SK-N-SH (cell line): Measurements from ENCODE around the gene ABCA4. TPM values are rescaled to one million over a fixed set of nuclear protein-coding genes. Genes with fewer than 3 reads are reported as not detected.

Source experiments
- CTCF ChIA-PET: fragments of 300-600, 350-600 bp; formaldehyde crosslinking; extraction: SDS; loops from one replicate; lab custom pipeline; 2021; lab: Yijun Ruan, JAX
- POLR2A ChIA-PET: fragments of 350-600 bp; sonication (Branson Sonifier 250); formaldehyde crosslinking; extraction: SDS; loops from one replicate; lab custom pipeline; 2020; ENCODE audit warnings: antibody characterized with exemption, inconsistent platforms; lab: Yijun Ruan, JAX
- DNase-seq: peaks from one replicate; pipeline ENCODE4 v3.0.0; 2012
- H2AFZ ChIP-seq: fragments of 200-600 bp; sonication (generic); 2 replicates; pipeline ENCODE4 v1.8.1; 2016; ENCODE audit warnings: antibody characterized with exemption, mild to moderate bottlenecking, low read depth
- H3F3A ChIP-seq: fragments of 200-600 bp; sonication (generic); replicated peaks from 2 replicates; pipeline ENCODE3; 2016; ENCODE audit warnings: antibody characterized with exemption, mild to moderate bottlenecking; ENCODE audit not compliant: insufficient read depth
- H3K27ac ChIP-seq, 2 experiments: fragments of 200-500 bp in 1 of 2; fragments of 200-600 bp in 1 of 2; sonication (Bioruptor generic) in 1 of 2; sonication (generic), shearing (Covaris generic) in 1 of 2; 2 replicates each; pipeline versions ENCODE4 v1.5.1 to v1.6.1; 2014 to 2016; ENCODE audit warnings: low read depth in 2 of 2, inconsistent platforms in 1 of 2, low read length in 1 of 2, mild to moderate bottlenecking in 1 of 2, mixed read lengths in 1 of 2
- H3K27me3 ChIP-seq: fragments of 200-600 bp; sonication (generic), shearing (Covaris generic); 2 replicates; pipeline ENCODE4 v1.6.1; 2016; ENCODE audit warnings: mixed run types; ENCODE audit not compliant: insufficient read depth
- H3K36me3 ChIP-seq, 2 experiments: fragments of 200-500 bp in 1 of 2; fragments of 200-600 bp in 1 of 2; sonication (Bioruptor generic) in 1 of 2; sonication (generic) in 1 of 2; replicated peaks in 1 of 2; 2 replicates each; pipeline versions ENCODE3 to v1.5.1; 2014 to 2016; ENCODE audit warnings: low read length in 1 of 2, mild to moderate bottlenecking in 1 of 2; ENCODE audit not compliant: insufficient read depth in 2 of 2, control insufficient read depth in 1 of 2
- H3K4me1 ChIP-seq, 2 experiments: fragments of 200-500 bp in 1 of 2; fragments of 200-600 bp in 1 of 2; sonication (Bioruptor generic) in 1 of 2; sonication (generic), shearing (Covaris generic) in 1 of 2; 2 replicates each; pipeline versions ENCODE4 v1.5.1 to v1.6.1; 2014 to 2016; ENCODE audit warnings: low read depth in 1 of 2, low read length in 1 of 2, mixed run types in 1 of 2; ENCODE audit not compliant: insufficient read depth in 2 of 2, control insufficient read depth in 1 of 2
- H3K4me2 ChIP-seq: fragments of 200-600 bp; sonication (generic), shearing (Covaris generic); 2 replicates; pipeline ENCODE4 v1.6.1; 2017; ENCODE audit warnings: mixed run types
- H3K4me3 ChIP-seq, 2 experiments: fragments of 200-500 bp in 1 of 2; fragments of 200-600 bp in 1 of 2; sonication (Bioruptor generic) in 1 of 2; sonication (generic), shearing (Covaris generic) in 1 of 2; 2 replicates each; pipeline versions ENCODE4 v1.5.1 to v1.8.1; 2014 to 2016; ENCODE audit warnings: low read depth in 2 of 2, inconsistent platforms in 1 of 2, low read length in 1 of 2, mild to moderate bottlenecking in 1 of 2, mixed read lengths in 1 of 2, moderate library complexity in 1 of 2
- H3K79me2 ChIP-seq: fragments of 200-600 bp; sonication (generic); 2 replicates; pipeline ENCODE4 v1.8.1; 2017; ENCODE audit warnings: mild to moderate bottlenecking; ENCODE audit not compliant: insufficient read depth
- H3K9ac ChIP-seq: fragments of 200-600 bp; sonication (generic); 2 replicates; pipeline ENCODE4 v1.6.1; 2017; ENCODE audit warnings: mixed run types
- H3K9me2 ChIP-seq: fragments of 200-600 bp; sonication (generic); 2 replicates; pipeline ENCODE4 v1.6.1; 2017; ENCODE audit warnings: mixed run types
- H3K9me3 ChIP-seq: fragments of 200-600 bp; sonication (generic); 2 replicates; pipeline ENCODE4 v1.6.1; 2017; ENCODE audit warnings: mixed run types, mild to moderate bottlenecking, moderate library complexity
- H4K20me1 ChIP-seq: fragments of 200-600 bp; sonication (generic); 2 replicates; pipeline ENCODE4 v1.6.1; 2017; ENCODE audit warnings: mild to moderate bottlenecking, mixed run types; ENCODE audit not compliant: insufficient read depth
- EZH2phosphoT487 ChIP-seq: fragments of 200-600 bp; sonication (generic); IDR thresholded peaks from 2 replicates; pipeline ENCODE4 v1.6.1; 2017; ENCODE audit warnings: low read depth, mixed run types, mild to moderate bottlenecking, antibody characterized with exemption, moderate library complexity, borderline replicate concordance
- GATA2 ChIP-seq: sonication (generic); formaldehyde crosslinking; IDR thresholded peaks from 2 replicates; pipeline ENCODE4 v1.5.0; 2020; ENCODE audit warnings: mild to moderate bottlenecking, missing genetic modification reagents
- MEF2A ChIP-seq: IDR thresholded peaks from 2 replicates; pipeline ENCODE4 v1.4.0; 2012; ENCODE audit warnings: low read depth, borderline replicate concordance
- POLR2AphosphoS5 ChIP-seq: IDR thresholded peaks from 2 replicates; pipeline ENCODE4 v1.6.1; 2012; ENCODE audit warnings: low read depth, low read length
- RCOR1 ChIP-seq: fragments of 150-350 bp; IDR thresholded peaks from 2 replicates; pipeline ENCODE4 v1.6.1; 2017; ENCODE audit warnings: antibody characterized with exemption, low read length
- RXRA ChIP-seq: IDR thresholded peaks from 2 replicates; pipeline ENCODE4 v1.4.0; 2012; ENCODE audit warnings: low read depth, mild to moderate bottlenecking, borderline replicate concordance
- SMC3 ChIP-seq: IDR thresholded peaks from 2 replicates; pipeline ENCODE4 v1.6.1; 2012; ENCODE audit warnings: low read depth, low read length, improper control_type of control experiment
- USF1 ChIP-seq: IDR thresholded peaks from 2 replicates; pipeline ENCODE4 v1.4.0; 2012; ENCODE audit warnings: low read depth, borderline replicate concordance
- YY1 ChIP-seq: IDR thresholded peaks from 2 replicates; pipeline ENCODE4 v1.4.0; 2012; ENCODE audit warnings: low read depth, mild to moderate bottlenecking
- ZBTB33 ChIP-seq: IDR thresholded peaks from 2 replicates; pipeline ENCODE4 v1.4.0; 2012; ENCODE audit warnings: low read depth, borderline replicate concordance
- WGBS: methylation state at CpG from one replicate; pipeline ENCODE4 v1.1.6; 2017; ENCODE audit warnings: low lambda C conversion rate; 5-methylcytosine and 5-hydroxymethylcytosine counted together
- polyA plus RNA-seq, 3 experiments: library from polyadenylated mRNA; depleted of rRNA; stranded (reverse); fragments of >200 nt; gene quantifications; 2 replicates each; pipeline ENCODE4 v1.2.3, GENCODE V29; 2012
- TF ChIP-seq, protein P1 (sequence below): fragments of 150-350 bp; IDR thresholded peaks from 2 replicates; pipeline ENCODE4 v1.6.1; 2017; ENCODE audit warnings: antibody characterized with exemption, low read length, low read depth, borderline replicate concordance
- TF ChIP-seq, protein P2 (sequence below): IDR thresholded peaks from 2 replicates; pipeline ENCODE4 v1.6.1; 2012; ENCODE audit warnings: mild to moderate bottlenecking, low read depth, low read length, moderate library complexity

The ABCA4 gene
- polyA plus RNA-seq, 1 of the 3 experiments (the other 2 are of a cell fraction) = 0.03 TPM

- Histone ChIP-seq H3K36me3 (no peaks in the 10 kb centered on the region), H4K20me1 (no peaks in the 10 kb centered on the region), H3K4me1 (peaks cover 0 to 8% of the 10 kb centered on the region in 2 experiments; a peak in 1 of 4 replicates), H3K27me3 (no peaks in the 10 kb centered on the region), H3F3A (no peaks in the 10 kb centered on the region), H3K9ac (no peak overlapping the region), H3K27ac (no peak overlapping the region), H2AFZ (no peak overlapping the region), H3K79me2 (no peaks in the 10 kb centered on the region), H3K9me2 (no peaks in the 10 kb centered on the region), H3K4me2 (no peak overlapping the region), H3K9me3 (no peaks in the 10 kb centered on the region), H3K4me3 (no peak overlapping the region)
- ChIA-PET POLR2A (no interaction called here), CTCF (interaction anchor here (1.5 to 3.9 kb wide), 4 partner anchors 10 to 252 kb away, joined by 3 to 22 read pairs (median 8); no protein-coding TSS in a partner anchor)
- no peak for DNase-seq
- TF ChIP-seq POLR2AphosphoS5 (no peak), MEF2A (no peak), GATA2 (CRISPR knock-in tag) (no peak), RCOR1 (no peak), ZBTB33 (no peak), RXRA (no peak), EZH2phosphoT487 (no peak)
- TF ChIP-seq, protein P1, sequence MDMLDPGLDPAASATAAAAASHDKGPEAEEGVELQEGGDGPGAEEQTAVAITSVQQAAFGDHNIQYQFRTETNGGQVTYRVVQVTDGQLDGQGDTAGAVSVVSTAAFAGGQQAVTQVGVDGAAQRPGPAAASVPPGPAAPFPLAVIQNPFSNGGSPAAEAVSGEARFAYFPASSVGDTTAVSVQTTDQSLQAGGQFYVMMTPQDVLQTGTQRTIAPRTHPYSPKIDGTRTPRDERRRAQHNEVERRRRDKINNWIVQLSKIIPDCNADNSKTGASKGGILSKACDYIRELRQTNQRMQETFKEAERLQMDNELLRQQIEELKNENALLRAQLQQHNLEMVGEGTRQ = no peak
- TF ChIP-seq, protein P2, sequence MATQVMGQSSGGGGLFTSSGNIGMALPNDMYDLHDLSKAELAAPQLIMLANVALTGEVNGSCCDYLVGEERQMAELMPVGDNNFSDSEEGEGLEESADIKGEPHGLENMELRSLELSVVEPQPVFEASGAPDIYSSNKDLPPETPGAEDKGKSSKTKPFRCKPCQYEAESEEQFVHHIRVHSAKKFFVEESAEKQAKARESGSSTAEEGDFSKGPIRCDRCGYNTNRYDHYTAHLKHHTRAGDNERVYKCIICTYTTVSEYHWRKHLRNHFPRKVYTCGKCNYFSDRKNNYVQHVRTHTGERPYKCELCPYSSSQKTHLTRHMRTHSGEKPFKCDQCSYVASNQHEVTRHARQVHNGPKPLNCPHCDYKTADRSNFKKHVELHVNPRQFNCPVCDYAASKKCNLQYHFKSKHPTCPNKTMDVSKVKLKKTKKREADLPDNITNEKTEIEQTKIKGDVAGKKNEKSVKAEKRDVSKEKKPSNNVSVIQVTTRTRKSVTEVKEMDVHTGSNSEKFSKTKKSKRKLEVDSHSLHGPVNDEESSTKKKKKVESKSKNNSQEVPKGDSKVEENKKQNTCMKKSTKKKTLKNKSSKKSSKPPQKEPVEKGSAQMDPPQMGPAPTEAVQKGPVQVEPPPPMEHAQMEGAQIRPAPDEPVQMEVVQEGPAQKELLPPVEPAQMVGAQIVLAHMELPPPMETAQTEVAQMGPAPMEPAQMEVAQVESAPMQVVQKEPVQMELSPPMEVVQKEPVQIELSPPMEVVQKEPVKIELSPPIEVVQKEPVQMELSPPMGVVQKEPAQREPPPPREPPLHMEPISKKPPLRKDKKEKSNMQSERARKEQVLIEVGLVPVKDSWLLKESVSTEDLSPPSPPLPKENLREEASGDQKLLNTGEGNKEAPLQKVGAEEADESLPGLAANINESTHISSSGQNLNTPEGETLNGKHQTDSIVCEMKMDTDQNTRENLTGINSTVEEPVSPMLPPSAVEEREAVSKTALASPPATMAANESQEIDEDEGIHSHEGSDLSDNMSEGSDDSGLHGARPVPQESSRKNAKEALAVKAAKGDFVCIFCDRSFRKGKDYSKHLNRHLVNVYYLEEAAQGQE = no peak
These were observed 36.9 kb downstream of the ABCA4 start for GRCh38 chr1:94084085-94084484.

DNA sequence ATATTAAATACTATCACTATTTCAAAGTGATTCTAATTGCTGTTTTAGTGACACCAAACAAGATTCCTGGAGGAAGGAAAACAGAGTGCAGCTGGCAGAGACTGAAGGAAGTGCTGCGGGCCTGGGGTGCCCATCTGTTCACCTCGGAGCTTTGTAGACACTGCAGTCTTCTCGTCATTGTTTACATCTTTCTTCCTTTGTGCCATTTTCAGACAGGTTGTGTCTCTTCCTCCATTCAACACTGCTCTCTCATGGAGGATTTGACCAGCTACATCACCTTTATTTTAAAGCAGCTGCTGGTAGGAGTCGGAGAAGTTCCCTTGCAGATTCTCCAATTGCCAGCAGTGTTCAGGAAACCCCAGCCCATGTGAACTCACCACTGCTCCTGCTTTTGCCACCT is 37.3 kb downstream of the ABCA4 start:
- no peaks in the 10 kb centered on the region for H3K79me2 ChIP-seq
- no peaks in the 10 kb centered on the region for H3K9me2 ChIP-seq
- H4K20me1 ChIP-seq = no peaks in the 10 kb centered on the region
- H3K4me3 ChIP-seq = no peak overlapping the region
- WGBS = 75% methylated on average over 4 of the region's 4 CpGs
- no peaks in the 10 kb centered on the region for H3F3A ChIP-seq
- H3K4me1 ChIP-seq = peaks cover 0 to 8% of the 10 kb centered on the region in 2 experiments; a peak in 1 of 4 replicates
- H3K9ac ChIP-seq = no peak overlapping the region
- DNase-seq = no peak
- CTCF ChIA-PET = interaction anchor here (1.5 to 3.9 kb wide), 4 partner anchors 10 to 252 kb away, joined by 3 to 22 read pairs (median 8); no protein-coding TSS in a partner anchor
- POLR2A ChIA-PET = no interaction called here
- no peak overlapping the region for H3K4me2 ChIP-seq
- TF ChIP-seq YY1 (no peak), USF1 (no peak), SMC3 (no peak)
- TF ChIP-seq, protein P2 = no peak
- H2AFZ ChIP-seq = no peak overlapping the region
- no peaks in the 10 kb centered on the region for H3K27me3 ChIP-seq
- no peaks in the 10 kb centered on the region for H3K9me3 ChIP-seq
- H3K27ac ChIP-seq = no peak overlapping the region
- no peaks in the 10 kb centered on the region for H3K36me3 ChIP-seq
